IPS-11a (cell line): ENCODE data around the gene PTPN1.
"Not testable (repeated sequence)": the region's sequence is repeated elsewhere in the genome, so short reads cannot be mapped to it uniquely, and the experiment has no call there.

Experiments used
- H3K4me3 ChIP-seq: one replicate; pipeline ENCODE4 v1.5.1; 2013; ENCODE audit warnings: low read depth, low read length, control low read depth

Gene PTPN1

DNA sequence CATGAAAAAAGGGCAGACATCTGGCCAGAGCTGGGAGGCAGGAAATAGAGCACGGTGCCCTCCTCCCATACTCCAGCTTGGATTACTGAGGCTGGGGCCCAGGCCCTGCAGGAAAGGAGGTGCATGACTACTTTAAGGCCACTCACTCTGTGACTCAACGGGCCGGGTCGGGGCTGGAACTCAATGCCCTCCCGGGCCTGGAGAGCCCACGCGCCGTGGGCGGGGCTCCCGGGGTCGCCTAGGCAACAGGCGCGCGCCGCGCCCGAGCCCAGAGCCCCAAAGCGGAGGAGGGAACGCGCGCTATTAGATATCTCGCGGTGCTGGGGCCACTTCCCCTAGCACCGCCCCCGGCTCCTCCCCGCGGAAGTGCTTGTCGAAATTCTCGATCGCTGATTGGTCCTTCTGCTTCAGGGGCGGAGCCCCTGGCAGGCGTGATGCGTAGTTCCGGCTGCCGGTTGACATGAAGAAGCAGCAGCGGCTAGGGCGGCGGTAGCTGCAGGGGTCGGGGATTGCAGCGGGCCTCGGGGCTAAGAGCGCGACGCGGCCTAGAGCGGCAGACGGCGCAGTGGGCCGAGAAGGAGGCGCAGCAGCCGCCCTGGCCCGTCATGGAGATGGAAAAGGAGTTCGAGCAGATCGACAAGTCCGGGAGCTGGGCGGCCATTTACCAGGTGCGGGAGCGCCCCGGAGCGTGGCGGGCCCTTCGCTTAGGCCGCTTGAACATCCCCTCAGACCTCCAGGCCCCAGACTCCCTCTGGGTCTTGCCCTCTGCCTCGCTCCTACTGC is at the start of gene PTPN1:
TSS of gene PTPN1 (plus strand) at position 461 of the 783 bp plus-strand sequence. CDS start at position 606, 145 bp downstream.
- H3K4me3 ChIP-seq, result peak within 1 kb of the TSS; percentile 97

DNA sequence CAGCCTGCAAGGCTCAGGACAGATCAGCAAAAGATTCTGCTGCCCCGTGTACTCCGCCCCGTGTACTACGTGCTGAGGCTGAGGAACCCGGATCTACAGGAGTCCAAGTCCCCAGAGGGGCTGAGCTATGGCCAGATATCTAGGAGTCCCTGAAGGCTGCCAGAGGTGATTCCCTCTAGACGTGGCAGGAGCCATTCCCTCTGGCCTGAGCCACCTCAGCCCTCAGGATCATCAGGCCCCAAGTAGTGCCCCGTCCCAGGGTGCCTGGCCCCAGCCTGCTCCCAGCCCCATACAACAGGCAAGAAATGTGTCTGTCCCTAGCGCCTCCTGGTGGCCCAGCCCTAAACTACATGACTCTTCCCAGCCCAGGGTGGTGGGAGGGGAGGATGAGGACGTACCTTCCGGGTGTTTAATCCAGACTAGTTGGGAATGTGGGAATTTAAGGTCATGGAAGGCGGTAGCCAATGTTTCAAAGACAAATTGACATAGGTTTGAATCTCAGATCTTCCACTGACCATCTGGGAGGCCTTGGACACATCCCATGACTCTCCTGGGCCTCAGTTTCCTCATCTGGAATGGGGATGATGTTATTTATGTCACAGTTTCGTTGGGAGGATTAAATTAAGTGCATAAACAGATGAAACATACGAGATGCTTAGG is 49.4 kb upstream of the PTPN1 start:
- H3K4me3 ChIP-seq, result no peak overlapping the region

DNA sequence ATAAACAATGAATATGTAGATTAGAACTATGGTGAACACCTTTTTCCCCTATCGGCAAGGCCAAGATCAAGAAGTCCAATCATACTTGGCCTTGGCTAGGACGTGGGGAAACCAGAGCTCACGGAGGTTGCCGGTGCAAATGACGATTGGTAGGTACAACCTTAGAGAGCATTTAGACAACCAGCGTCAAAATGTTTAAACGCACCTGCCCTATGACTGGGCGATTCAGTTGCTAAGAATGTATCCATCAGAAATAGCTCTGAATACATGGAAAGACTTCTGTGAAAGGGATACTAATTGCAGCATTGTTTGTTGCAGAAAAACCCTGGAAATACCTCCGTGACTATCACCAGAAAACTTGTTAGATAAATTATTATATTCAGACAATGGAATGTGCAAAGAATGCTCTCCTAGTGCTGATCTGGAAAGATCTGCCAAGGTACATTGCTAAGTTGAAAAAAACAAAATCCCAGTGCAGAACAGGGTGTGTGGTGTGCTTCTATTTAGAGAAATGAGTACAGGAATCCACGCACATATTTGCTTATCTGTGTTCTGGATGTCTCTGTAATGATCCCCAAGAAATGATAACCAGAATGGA is 48.0 kb upstream of the PTPN1 start:
- no peak overlapping the region for H3K4me3 ChIP-seq

DNA sequence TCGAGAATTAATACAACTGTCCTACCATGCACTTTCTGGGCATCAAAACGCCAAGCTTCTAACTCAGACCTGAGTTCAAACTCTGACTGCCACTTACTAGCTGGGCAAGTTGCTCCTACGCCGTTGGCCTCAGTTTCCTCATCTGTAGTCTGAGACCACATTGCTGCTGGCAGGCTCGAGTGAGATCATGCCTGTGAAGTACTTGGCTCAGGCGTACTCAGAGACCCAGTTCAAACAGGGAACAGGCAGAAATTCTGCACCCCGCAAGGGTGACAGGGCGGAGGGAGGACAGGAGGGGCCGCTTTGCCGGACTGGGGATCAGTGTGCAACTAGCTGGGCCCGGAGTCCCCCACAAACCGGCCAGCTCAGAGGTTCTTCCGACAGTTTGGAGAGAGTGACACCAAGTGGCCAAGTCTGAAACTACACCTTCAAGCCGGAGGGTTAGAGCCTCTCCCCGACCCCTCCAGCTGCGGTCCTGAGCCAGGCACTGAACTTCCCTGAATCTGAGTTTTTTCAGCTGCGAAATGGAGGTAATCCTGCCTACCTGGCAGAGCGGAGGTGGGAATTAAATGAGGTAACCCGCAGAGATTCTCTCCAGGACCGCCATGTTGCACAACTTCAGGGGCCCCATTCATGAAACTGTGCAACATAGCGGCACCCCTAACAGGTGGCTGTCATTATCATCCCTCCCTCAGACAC is 46.0 kb upstream of the PTPN1 start:
- H3K4me3 ChIP-seq, result no peak overlapping the region

DNA sequence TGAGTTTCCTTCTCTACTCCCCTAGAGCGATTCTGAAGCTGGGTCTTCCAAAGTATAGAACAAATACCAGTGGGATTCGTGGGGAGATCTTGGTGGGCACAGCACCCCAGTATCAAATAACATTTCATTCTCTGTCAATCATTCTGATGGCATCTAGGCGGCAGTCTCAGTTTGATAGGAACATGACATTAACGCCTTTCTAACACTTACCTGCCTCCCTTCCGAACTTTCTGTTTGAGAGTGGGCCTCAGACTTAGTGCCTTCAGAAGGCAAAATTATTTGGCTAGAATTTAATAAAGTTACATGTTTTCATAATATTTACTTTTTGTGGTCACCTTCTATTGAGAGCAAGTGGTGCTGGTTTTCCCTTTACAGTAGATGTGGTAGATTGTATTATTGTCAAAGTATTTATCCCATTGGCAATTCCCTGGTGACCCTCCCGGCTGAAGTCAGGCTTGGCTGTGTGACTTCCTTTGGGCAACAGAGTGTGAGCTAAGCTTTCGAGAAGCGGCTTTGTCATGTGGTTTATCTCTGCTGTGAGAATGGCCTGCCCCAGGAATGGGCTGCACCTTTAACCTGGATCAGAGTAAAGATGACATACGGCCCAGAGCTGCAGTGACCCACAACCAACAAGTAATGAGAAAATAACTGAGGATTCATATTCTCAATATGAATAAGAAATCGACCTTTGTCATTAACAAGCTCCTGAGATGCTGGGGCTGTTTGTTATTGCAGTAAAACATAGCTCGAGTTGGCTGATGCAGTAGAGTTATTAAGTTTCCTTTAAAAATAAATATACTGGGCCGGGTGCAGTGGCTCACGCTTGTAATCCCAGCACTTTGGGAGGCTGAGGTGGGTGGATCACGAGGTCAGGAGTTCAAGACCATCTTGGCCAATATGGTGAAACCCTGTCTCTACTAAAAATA is 45.2 kb upstream of the PTPN1 start:
- no peak overlapping the region for H3K4me3 ChIP-seq

DNA sequence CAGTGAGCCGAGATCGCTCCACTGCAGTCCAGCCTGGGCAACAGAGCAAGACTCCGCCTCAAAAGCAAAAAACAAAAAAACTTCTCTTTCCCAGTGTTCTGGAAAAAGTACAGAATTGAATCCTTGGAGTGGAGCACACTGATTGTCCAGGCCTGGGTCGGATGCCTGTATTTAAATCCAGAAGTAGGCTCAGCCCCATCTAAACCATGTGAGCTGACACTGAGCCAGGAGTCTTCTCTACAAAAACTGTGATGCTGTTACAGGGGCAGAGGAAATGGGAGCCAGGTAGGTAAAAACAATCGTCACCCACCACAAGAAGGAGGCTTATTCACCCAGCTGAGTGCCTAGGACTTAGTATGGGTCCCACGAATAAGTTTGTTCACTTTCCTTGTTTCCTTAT is 43.0 kb upstream of the PTPN1 start:
- no peak overlapping the region for H3K4me3 ChIP-seq

DNA sequence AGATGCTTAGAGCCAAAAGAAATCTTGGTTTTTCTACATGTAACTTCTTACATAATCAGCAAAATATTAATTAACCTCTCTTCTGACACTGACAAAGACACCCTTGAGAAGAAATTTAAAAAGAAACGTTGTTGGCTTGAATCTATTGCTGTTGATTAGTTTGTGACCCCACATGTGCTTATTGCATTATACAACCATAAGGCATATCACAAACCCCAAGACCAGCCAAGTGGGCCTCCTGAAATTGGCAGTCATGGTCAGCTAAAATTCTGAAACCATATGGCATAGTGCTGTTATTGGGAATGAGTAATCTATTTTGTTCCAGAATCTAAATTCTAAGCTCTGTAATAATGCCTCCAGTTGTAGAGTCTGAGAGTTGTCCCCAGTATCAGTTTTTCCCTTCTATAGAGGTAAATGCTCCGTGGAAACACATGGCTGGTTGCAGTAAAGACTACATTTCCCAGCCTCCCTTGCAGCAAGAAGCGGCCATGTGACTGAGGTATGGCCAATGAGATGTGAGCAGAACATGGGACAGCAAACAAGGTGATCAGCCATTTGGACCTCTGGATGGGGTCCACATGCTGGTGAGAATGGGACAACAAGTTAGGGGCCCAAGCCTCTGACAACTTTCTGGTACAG is 42.3 kb upstream of the PTPN1 start:
- H3K4me3 ChIP-seq, result no peak overlapping the region

DNA sequence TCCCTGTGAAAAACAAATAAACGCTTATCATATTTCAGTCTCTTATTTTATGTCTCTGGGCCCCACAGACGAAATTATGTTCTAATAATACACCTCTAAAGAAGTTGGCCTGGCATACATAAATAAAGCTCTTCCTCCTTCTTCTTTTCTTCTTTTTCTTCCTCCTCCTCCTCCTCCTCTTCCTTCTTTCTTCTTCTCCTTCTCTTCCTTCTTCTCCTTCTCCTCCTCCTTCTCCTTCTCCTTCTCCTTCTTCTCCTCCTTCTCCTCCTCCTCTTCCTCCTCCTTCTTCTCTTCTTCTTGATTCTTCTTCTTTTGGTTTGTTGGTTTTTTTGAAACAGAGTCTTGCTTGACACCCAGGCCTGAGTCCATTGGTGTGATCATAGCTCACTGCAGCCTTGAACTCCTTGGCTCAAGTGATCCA is 41.8 kb upstream of the PTPN1 start:
- no peak overlapping the region for H3K4me3 ChIP-seq

DNA sequence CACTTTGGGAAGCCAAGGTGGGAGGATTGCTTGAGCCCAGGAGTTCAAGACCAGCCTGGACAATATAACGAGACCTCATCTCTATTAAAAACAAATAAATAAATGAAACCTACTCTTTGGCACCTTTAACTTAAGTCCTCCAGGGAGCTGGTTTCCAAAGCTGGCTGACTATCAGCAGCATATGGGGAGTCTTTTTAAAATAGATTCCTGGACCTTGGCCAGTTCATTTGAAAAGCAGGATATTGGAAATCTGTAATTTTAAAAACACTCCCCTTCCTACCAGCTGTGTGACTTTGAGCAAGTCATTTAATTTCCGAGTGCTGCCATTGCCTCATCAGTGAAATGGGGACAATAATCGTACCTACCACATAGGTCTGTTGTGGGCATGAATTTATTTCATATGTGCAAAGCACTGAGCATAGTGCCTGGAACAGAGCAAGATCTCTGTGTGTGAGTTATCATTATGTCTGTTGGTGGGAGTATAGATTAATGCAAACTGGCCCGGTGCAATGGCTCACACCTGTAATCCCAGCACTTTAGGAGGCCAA is 40.9 kb upstream of the PTPN1 start:
- H3K4me3 ChIP-seq, result no peak overlapping the region

DNA sequence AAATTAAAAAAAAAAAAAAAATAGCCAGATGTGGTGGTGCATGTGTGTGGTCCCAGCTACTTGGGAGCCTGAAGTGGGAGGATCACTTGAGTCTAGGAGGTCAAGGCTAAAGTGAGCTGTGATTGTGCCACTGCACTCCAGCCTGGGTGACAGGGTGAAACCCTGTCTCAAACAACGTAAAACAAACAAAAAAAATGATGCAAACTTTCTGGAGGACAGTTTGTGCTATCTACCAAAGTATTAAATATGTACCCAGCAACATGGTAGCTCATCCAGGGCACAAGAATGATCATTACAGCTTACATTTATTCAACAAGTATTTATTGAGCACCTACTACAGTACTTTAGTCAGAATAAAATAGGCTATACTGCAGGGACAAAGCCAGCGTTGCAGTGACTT is 40.4 kb upstream of the PTPN1 start:
- H3K4me3 ChIP-seq, result no peak overlapping the region

DNA sequence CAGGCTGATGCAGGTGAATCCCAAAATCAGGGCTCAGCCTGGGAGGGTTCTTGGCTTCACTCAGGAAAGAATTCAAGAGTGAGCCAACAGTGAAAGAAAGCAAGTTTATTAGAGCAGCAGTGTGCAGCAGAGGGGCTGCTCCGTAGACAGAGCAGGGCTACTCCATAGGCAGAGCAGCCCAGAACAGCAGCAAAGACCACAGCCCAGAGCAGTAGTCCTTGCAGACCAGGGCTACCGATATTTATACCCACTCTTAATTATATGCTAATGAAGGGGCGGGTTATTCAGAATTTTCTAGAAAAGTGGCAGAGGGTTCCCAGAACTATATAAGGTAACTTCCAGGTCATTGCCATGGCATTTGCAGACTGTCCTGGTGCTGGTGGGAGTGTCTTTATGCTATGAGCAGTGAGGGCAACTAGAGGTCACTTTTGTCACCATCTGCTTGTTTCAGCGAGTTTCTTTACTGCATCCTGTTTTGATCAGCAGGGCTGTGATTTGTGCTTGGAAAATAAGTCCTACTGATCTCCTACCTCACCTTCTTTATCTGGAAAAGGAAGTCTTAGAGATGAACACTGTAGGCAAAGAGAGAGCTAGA is 39.8 kb upstream of the PTPN1 start:
- no peak overlapping the region for H3K4me3 ChIP-seq

DNA sequence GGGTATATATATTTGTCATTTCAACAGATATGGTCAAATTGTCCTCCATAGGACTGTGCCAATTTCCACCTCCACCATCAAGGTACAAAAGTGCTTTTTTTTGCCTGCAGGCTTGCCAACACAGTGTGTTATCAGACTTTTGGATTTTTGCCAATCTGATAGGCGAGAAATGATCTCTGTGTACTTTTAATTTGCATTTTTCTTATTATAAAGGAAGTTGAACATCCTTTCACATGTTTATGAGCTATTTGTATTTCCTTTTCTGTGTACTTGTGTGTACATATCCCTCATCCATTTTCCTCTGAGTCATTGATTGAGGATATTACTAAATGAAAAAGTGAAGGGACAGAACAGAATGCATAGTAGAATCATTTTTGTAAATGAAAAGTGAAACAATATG is 39.0 kb upstream of the PTPN1 start:
- H3K4me3 ChIP-seq, result no peak overlapping the region

DNA sequence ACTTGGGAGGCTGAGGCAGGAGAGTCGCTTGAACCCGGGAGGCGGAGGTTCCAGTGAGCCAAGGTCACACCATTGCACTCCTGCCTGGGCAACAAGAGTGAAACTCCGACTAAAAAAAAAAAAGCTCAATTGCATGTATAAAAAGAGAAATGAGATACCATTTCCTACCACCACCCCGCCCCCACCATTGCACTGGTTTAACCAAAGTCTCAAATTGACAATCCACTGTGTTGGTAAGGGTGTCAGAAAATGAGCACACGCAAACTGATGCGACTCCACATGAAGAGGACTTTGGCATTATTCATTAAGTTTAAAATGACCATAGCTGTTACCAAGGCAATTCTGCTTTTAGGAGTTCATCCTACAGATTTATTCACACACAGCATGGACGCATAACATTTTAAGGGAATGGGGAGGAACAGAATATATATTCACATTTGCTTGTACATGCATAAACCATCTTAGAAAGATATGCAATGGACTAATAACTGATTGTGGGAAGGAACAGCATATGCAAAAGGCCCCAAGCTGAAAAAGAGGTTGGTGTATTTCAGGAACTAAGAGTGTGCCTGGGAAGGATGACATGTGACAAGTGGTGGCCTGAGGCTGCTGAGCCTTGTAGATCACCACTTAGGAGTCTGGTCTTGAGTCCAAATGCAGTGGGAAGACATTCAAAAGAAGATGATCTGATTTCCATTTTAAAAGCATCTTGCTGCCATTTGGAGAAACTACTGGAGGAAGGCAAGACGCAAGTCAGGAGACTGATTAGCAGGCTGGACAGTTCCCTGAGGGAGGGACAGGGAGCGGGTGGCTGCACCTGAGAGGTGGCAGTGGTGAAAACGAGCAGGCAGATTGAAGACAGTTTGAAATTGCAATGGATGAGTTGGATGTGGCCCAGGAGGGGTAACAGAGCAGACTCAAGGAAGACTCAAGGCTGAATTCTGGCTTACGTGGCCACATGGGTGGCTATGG is 37.2 kb upstream of the PTPN1 start:
- no peak overlapping the region for H3K4me3 ChIP-seq

DNA sequence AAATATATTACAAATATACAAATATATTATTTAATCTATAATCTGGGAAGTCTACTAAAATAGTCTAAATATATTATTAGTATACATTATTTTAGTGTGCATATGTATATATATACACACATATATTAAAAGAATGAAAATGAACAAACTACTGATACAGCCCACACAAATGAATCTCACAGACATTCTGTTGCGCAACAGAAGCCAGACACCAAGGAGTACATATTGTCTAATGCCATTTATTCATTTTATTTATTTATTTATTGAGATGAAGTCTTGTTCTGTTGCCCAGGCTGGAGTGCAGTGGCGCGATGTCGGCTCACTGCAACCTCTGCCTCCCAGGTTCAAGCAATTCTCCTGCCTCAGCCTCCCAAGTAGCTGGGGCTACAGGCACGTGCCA is 35.8 kb upstream of the PTPN1 start:
- H3K4me3 ChIP-seq, result not testable (repeated sequence)

DNA sequence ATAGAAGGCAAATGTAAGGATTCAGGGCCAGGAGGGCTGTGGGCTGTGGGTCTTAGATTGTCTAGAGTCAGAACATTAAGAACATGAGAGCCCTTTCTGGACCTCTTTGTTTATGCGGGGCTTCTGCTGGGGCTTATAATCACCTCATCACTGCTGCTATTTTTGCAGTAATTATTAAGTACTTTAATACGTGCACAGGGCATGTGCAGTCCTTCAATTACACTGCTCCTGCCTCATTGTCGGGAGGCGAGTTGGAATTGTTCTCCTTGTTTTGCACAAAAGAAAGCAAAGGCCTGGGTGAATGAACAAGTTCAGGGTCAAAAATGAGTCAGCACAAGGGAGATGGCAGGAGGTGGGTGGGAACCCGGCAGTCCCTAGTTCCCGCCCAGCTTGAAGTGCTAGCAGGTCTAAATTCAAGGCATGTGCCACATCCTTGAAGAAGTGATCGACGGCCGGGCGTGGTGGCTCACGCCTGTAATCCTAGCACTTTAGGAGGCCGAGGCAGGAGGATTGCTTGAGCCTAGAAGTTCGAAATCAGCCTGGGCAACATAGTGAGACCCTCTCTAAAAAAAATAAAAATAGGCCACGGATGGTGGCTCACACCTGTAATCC is 34.4 kb upstream of the PTPN1 start:
- H3K4me3 ChIP-seq, result no peak overlapping the region

DNA sequence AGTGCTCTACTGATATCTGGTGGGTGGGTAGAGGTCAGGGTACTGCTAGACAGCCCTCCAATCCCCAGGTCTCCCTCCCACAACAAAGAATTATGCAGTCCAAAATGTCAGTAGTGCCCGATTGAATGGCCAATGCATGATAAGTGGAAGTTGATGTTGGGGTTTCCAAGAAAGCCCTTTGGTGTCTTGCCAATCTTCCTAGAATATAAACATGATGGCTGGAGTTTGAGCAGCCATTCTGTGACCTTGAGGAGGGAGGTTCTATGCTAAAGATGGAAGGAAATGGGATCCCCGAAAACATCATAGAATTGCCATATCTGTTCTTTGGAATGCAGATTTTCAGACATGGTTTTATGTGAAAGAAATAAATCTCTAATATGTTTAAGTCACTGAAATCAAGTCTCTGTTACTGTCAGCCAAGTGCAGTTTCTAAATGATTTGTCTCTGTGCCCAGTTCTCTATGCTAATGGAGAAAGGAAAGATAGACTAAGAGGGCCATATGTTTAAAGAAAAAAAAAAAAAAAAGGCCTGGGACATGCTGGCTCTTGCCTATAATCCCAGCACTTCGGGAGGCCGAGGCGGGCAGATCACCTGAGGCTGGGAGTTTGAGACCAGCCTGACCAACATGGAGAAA is 32.8 kb upstream of the PTPN1 start:
- H3K4me3 ChIP-seq, result no peak overlapping the region
